HG02870 (cell line): Measurements from ENCODE around the gene ARHGAP26.

Experiments
- ATAC-seq: cut with Tn5 transposase; IDR thresholded peaks from one replicate; pipeline ENCODE4 v1.9.1; 2021; ENCODE audit warnings: mild to moderate bottlenecking, moderate library complexity; ENCODE audit not compliant: unreplicated experiment

The ARHGAP26 gene

GRCh38 chr5:142828797-142829535, 58.8 kb downstream of the ARHGAP26 start:
- no peak for ATAC-seq

DNA sequence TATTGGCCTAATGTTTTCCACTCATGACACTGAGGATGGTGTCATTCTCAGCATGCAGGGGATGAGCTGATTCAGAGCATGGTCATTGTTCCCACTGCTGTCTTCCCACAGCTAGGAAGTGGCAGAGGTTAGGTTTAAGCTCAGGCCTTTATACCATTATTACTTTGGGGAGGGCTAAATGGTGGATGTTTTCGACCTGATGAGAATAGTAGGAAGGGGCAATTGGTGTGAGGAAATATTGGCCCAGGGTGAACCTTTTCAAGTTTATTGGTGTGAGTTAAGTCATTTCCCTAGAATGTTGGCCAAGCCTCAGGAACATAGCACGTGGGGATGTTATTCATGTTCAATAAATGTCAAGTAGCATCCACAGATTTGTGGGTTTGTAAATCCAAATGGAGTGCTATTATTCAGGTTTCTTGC, 59.6 kb downstream of the ARHGAP26 start:
- ATAC-seq, result no peak

DNA sequence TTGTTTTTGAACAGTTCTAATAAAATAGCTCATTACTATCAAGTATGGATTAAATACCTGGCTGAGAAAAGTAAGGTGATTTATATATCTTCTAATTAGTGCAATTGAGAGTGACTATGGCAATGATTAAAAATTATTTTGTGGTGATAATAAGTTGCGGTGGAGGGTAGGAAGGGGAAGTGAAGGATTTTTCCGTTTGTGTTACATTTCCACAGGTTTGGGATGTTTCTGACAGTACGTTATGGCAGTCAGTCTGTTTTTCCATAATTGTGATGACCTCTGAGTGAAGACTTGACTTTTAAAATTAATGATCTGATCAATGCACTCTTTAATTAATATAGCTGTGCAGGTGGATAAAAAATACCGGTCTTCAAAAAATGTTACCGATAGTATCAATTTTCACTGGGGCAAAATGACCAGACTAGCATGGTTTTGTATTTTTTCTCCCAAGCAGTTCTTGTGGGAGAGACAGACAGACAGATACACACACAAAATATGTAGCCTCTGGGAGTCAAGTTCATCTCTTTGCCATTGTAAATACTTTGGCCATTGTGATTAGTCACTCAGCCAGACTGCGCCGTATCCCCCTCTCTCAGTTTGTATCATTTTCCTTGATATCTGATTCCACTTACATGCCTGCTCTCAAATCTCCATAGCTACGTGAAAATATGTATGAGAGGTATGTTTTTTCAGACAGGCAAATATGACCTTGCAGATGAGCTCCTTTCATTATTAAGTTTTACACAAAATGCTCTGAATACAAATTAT, 60.2 kb downstream of the ARHGAP26 start:
- no peak for ATAC-seq

DNA sequence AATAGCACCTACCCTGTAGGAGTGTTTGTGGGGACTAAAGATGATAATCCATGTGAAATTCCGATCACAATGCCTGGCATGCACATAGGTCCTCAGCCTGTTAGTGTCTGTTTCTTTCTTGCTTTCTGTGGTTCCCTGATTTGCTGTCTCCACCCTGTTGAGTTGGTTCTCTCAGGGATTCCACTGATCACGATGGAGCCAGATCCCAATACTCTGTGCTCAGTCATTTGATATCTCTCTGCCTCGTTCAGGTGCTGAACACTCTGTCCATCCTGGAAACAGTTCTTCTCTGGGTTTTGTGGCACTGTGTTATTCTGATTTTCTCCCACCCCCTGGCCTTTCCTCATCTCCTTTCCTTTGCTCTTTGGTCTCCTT, 60.8 kb downstream of the ARHGAP26 start:
- no peak for ATAC-seq

DNA sequence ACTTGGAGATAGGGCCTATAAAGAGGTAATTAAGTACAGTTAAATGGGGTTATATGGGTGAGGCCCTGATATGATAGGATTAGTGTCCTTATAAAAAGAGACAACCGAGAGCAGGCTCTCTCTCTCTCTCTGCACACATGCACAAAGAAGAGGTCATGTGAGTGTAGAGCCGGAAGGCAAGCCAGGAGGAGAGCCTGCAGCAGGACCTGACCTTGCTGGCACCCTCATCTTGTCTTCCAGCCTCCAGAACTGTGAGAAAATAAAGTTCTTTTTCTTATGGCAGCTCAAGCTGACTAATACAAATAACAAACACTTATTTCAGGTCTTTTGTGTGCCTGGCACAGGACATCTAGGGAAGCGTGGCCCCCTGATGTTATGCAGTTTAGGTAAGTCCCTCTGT, 62.1 kb downstream of the ARHGAP26 start:
- ATAC-seq, result no peak

- no peak for ATAC-seq
Measured at GRCh38 chr5:142833517-142834449, 63.6 kb downstream of the ARHGAP26 start.

DNA sequence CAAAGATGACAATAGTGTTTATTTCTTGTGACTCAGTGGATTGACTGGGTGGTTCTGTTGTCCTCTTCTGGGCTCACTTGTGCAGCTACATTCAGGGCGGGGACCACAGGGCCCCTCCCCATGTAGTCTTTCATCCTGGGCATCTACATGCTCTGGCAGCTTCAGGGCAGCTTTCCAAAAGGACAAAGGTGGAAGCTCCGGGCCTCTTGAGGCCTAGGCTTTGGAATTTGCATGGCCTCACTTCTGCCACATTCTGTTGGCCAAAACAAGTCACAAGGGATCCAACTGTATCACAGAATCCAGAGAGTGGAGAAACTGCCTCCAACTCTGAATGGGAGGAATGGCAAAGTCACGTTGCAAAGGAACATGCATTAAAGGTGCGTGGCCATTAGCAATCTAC, 64.3 kb downstream of the ARHGAP26 start:
- no peak for ATAC-seq

- ATAC-seq, result no peak
Measured at GRCh38 chr5:142835540-142835939, 65.4 kb downstream of the ARHGAP26 start.

GRCh38 chr5:142836048-142836447, 65.9 kb downstream of the ARHGAP26 start:
- ATAC-seq, result no peak

DNA sequence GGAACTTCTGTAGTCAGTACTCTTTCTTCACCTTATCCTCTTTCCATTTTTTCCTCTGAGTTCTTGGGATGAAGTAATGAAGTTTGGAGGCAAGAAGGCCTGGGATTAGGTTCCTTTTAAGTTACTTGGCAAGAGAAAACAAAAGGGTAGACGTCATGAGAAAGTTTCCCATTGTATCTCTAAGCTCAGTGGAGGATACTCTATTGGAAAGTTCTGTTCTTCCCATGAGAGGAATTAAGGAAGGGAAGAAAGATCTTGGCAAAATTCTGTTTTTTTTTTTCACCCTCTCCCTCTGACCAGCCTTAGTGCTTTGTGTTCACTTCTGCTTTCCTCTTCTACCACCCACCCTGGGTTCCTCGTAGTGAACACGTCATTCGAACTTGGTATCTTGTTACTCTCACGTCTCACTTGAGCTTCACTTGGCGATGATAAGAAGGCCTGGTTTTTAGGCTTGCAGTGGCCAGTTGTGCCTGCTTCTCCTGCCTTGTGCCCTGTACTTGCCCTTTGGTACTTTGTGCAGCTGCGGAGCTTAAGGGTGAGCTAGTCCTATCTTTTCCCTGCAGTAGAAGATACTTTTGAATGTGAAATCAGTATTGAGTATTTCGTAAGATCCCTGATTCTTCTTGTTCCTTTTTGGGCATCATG, 67.0 kb downstream of the ARHGAP26 start:
- ATAC-seq, result no peak

- no peak for ATAC-seq
Measured at GRCh38 chr5:142838845-142839244, 68.7 kb downstream of the ARHGAP26 start.

DNA sequence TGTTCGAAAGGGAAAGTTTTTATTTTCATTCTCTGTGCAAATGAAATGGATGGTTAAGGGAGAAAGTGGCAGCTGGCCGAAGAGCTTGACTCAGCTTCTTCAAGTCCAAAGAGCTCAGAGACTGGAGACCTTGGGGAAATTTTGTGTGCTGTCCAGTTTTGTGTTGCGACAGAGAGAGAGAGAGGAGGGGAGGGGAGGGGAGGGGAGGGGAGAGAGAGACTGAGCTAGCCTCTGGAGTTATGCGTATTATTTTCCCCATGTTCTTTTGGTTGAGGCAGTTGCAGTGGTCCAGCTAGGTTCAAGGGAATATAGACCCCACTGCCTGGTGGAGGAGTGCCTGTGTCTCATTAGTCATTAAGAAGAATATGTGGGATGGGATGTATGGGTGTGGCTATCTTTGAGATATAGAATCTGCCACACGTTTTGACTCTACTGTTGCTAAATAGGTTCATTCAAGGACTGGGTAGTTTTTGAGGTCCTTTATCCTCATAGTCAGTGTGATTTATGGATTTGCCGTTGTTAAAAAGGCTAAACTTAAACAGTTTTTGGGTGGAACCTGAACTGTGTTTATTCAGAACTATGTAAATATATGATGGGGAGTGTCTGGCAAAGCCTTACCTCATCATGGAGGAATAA, 69.7 kb downstream of the ARHGAP26 start:
- ATAC-seq, result no peak

GRCh38 chr5:142840575-142840974, 70.4 kb downstream of the ARHGAP26 start:
- ATAC-seq, result no peak

DNA sequence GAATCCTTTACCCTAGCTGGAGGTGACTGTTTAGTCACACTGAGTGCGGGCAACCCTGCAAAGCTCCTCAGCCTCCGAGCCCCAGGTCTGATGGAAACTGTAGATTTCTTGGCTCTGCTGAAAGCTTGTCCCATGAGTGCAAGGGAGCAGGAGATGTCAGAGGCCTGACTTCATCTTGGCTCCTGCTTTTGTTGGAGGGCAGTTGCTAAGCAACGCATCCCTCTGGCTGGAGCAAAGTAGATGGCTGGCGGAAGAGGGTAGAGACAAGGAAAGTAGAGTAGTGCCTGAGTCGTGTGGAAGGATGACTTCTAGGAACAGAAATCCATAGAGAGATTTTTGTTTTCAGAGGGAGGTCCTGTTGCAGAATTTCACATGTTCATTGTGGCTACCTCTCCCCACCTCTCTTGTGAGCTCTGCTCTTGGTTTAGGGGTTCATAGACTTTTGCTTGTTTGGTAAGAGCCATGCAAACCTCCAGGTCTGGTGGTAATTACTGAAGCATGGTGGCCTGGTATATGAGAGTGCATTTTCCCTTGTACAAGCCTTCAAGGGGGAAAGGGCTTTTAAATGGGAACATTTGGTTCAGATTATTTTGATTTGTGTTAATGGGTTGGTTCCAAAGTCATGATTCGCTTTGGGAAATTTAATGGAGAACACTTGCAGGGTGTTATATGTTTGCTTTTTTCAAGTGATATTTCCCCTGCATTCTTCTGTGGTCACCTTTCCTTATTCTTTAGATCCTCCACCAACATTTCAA, 71.5 kb downstream of the ARHGAP26 start:
- ATAC-seq, result no peak

DNA sequence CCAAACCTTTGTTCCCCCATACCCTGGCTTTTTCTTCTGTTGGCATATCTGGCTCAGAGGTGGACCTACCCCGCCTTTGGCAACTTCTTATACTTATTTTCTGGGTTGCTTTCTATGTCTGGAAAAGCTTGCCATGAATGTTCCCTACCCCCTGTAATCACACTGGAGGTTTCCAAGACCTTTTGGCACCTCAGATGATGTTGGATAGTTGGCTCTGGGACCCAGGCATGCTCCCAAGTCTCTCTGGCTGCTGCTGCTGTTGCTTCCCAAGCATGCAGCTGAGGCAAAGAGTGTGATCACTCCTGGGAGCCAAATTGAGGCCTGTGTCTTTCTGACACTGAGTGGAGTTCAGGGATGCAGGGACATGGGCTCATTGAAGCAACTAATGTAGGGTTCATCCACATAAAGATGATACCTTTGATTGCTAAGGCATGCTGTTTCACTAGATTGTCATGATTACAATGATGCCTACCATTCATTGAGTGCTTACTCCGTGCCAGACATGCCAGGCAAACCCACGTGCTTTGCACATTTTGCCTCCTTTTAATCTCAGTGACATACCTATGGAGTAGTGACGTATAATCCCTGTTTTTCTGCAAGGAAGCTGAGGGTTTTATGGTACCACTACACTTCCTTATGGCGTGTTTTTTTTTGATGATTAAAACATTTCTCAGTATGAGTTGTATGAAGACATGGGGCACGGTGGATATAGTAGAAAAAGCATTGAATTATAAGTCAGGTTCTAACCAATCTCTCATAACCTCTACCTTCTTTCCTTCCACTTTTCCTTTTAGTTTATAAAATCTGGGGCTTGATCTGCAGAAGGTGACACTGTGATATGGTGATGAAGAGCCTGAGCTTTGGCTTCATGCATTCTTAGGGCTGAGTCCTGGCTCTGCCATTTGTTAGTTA, 73.1 kb downstream of the ARHGAP26 start:
- no peak for ATAC-seq

- no peak for ATAC-seq
Measured at GRCh38 chr5:142844866-142845265, 74.7 kb downstream of the ARHGAP26 start.

- peak; percentile 19 for ATAC-seq
Measured at GRCh38 chr5:142845402-142845921, 75.3 kb downstream of the ARHGAP26 start.

DNA sequence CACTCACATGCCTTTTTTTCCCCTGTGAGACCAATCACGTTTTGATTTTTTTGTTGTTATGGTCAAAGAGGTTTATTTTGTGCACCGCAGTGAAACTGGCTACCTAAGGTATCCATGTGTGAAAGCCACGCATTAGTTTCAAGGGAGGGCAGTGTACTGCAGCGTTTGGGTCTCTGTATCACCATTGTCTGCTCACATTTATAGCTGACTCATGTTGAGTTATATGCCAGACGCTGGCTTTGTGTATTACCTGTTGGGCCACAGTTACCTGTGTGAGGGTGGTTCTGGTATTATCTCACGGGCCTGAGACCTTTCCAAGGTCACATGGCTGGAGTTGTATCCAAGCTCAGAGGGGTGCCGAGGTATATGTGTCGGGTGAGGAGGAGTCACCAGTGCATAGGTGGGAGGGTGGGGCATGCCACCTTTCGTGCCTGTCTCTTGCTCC, 75.8 kb downstream of the ARHGAP26 start:
- peak; percentile 49 for ATAC-seq
